Muscle of leg (tissue), 11 donors: Measurements from ENCODE around the gene STX18. TPM values are rescaled to one million over a fixed set of nuclear protein-coding genes. Genes with fewer than 3 reads are reported as not detected.

Source experiments
- DNase-seq: peaks from one replicate; pipeline ENCODE4 v3.0.0; 2013
- H3K27ac ChIP-seq: one replicate; pipeline ENCODE4 v1.5.1; 2013; ENCODE audit warnings: mild to moderate bottlenecking, low read length, control low read depth
- H3K27me3 ChIP-seq: one replicate; pipeline ENCODE4 v1.6.1; 2013; ENCODE audit warnings: low read length; ENCODE audit not compliant: control insufficient read depth, insufficient read depth
- H3K36me3 ChIP-seq: one replicate; pipeline ENCODE4 v1.6.1; 2013; ENCODE audit warnings: low read length; ENCODE audit not compliant: control insufficient read depth, insufficient read depth
- H3K4me1 ChIP-seq: one replicate; pipeline ENCODE4 v1.6.1; 2013; ENCODE audit warnings: low read length; ENCODE audit not compliant: control insufficient read depth, insufficient read depth
- H3K4me3 ChIP-seq: one replicate; pipeline ENCODE4 v1.5.1; 2013; ENCODE audit warnings: low read length, control low read depth
- H3K9me3 ChIP-seq: replicated peaks from 2 replicates; pipeline ENCODE4 v1.6.1; 2013; ENCODE audit warnings: low read depth, low read length; ENCODE audit not compliant: control insufficient read depth
- WGBS: methylation state at CpG from one replicate; pipeline ENCODE4 v1.1.5; 2013; ENCODE audit warnings: missing lambda C conversion rate; ENCODE audit not compliant: insufficient coverage; 5-methylcytosine and 5-hydroxymethylcytosine counted together
- polyA plus RNA-seq, 8 donors: library from polyadenylated mRNA; unstranded; fragments of 120-200 nt; gene quantifications; one replicate each; pipeline versions ENCODE4 v1.2.1 to v1.2.3, GENCODE V29; 2013; ENCODE audit warnings: inconsistent platforms in 1 of 8, low replicate concordance in 1 of 8; ENCODE audit not compliant: insufficient read length in 8 of 8, insufficient read depth in 1 of 8
- total RNA-seq: library from RNA; stranded (reverse); fragments of 120-200 nt; gene quantifications from one replicate; pipeline ENCODE4 v1.2.4, GENCODE V29; 2013

Gene STX18
- total and polyA plus RNA-seq, 9 donors, result 22.4 to 30.9 (median 26.7) TPM

DNA sequence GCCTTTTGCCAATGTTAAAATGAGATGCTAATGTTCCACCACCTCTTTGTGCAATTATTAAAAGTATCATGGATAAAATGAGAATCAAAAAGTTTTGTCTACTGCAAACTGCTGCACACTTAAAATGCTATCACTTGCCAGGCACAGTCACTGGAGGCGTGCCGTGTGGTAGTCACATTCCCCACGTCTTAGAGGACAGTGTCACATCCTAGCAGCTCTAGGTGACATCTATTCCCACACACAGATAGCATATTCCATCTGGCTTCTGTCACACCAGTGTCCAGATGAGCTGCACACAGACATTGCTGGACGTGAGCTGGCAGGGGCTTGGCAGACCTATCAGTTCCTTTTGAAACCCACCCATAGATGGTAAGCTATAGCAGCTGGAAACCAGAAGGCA is 107.9 kb downstream of the STX18 start:
- no peak overlapping the region for H3K27ac ChIP-seq
- peaks cover 32% of the 10 kb centered on the region for H3K36me3 ChIP-seq
- no peaks in the 10 kb centered on the region for H3K4me1 ChIP-seq
- H3K9me3 ChIP-seq, result no peaks in the 10 kb centered on the region
- H3K4me3 ChIP-seq, result no peak overlapping the region
- 97% methylated on average over 3 of the region's 4 CpGs for WGBS
- no peak for DNase-seq
- no peaks in the 10 kb centered on the region for H3K27me3 ChIP-seq

DNA sequence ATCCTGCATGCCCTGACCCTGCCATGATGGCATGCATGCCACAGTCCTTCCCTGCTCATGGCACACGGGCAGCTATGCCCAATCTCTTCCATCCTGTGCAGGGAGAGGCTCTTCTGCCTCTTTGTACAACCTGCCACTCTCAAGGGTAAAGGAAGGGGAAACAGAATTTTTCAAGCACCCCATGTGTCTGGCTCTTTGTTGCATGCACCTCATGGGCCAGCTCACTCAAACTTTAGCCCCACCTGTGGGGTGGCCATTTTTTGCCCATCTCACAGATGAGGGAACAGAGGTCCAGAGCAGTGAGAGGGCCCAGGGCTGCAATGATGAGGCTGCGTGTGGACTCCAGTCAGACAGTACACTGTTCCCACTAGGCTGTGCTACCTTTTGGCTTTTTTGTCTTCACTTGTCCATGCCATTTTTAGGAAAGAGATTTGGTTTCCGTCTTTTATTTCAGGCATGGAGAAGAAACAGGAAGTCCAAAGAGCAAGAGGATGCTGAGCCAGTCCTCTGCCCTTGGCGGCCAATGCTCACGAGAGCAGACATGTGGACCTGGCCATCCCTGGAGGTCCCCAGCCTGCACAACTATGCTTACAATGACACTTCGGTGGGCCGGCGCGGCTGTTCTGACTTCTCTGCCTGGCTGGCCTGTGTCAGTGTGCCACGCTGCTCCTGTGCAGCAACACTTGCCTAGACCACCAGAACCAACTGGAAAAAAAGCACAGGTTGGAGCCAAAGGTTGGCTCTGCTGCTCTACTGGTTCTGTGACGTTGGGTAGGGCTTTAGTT is 109.3 kb downstream of the STX18 start:
- H3K27me3 ChIP-seq, result no peaks in the 10 kb centered on the region
- 89% methylated on average over 4 of the region's 11 CpGs for WGBS
- H3K9me3 ChIP-seq, result no peaks in the 10 kb centered on the region
- DNase-seq, result no peak
- no peak overlapping the region for H3K27ac ChIP-seq
- H3K4me3 ChIP-seq, result no peak overlapping the region
- no peaks in the 10 kb centered on the region for H3K4me1 ChIP-seq
- H3K36me3 ChIP-seq, result peaks cover 32% of the 10 kb centered on the region

DNA sequence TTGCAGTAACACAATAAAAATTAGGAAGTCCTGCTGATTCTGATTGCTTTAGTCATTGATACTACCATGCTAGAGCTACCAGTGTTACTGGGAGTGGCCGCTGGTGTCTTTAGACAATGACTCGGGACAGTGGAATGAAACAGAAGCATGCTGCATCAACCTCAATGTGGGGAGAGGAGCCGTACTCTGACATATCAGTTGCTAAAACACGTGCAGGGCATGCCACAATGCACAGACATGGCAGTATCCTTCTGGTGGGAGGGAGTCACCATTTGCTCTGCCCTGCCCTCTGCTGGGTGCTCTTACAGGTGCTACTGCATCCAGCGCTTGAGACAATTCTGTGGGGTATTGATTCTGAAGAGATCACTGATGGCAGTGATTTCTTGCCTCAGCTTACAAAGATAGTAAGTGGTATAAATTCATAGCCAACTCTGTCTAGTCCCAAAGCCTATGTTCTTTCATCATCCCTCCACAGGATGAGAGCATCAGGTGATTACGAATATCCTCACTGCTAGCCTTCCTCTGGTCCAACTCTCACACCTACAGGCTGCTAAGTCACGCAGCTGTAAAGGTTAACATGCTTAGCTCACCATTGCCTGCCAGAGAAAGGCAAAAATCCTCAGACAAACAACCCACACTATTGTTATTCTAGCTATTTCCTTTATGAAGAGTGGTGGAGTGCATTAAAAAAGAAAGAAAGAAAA is 111.2 kb downstream of the STX18 start:
- H3K36me3 ChIP-seq, result peaks cover 30% of the 10 kb centered on the region

DNA sequence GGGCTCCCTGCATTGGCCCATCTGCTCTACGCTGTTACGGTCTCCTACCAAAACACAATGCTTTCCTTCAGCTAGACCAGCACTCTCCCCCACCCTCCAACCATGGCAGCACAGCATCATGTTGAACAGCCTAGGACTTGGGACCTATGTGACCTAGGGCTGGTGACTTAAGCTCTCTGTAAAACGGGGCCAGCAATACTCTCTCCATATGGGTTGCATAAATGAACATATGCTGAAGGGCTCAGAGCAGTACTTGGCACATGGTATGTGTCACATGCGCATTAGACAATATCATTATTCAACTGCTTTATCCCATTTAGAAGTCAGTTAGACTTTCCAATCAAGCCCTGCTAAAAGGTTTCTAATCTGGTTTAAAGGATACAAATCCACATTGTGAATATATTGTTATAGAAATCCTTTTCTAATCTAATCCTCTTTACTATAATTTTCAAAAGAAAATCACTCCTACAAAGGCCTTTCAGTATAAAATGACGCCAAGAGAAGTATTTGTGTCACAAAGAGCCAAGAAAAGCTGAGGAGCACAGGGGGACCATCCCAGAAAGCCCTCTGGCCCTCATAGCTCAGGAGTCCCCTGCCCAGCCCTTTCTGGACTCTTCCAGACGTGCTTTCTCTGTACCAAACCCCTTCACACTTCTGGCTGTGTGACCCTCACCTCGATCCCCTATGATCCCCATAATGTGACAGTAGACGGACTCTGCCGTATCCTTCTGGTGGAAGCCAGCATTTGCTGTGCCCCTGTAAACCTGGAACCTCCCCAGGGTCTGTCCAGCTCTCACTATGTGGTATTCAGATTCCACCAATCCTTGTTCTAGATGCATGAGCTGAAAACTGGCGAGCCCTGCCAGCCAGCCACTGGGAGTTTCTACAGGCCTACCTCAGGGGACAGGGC is 112.6 kb downstream of the STX18 start:
- H3K9me3 ChIP-seq, result no peaks in the 10 kb centered on the region
- WGBS, result 86% methylated on average over 5 of the region's 10 CpGs
- no peak overlapping the region for H3K27ac ChIP-seq
- DNase-seq, result no peak
- H3K4me1 ChIP-seq, result peaks cover 4% of the 10 kb centered on the region
- H3K27me3 ChIP-seq, result no peaks in the 10 kb centered on the region
- H3K36me3 ChIP-seq, result peaks cover 38% of the 10 kb centered on the region
- no peak overlapping the region for H3K4me3 ChIP-seq

More for the DNA sequence above, 111.2 kb downstream of the STX18 start:
- Histone ChIP-seq H3K4me3 (no peak overlapping the region), H3K4me1 (peaks cover 4% of the 10 kb centered on the region), H3K27me3 (no peaks in the 10 kb centered on the region), H3K27ac (no peak overlapping the region), H3K9me3 (no peaks in the 10 kb centered on the region)
- 41% methylated on average over 4 of the region's 7 CpGs for WGBS
- peak; percentile 33 for DNase-seq

DNA sequence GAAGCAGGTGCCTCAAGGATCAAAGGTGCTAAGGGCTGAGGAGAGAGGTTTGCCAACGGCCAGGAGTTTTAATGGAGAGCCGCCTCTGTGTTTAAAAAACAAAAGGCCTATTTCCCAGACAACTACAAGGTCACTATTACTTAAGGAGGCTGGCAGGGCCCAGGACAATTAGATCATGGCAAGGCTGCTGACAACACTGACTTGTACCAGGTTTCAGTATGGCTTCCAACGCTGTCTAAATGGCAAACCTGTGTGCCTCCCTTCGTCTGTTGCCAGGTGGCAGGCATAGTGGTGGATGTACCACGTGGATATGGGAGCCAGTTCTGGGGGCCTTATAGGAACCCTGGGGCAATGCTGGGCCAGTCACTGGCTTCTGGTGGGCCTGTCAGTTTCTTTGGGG is 114.0 kb downstream of the STX18 start:
- whole genome bisulfite sequencing, result 83% methylated on average over 4 of the region's 5 CpGs
- peaks cover 40% of the 10 kb centered on the region for H3K36me3 ChIP-seq
- DNase-seq, result no peak

DNA sequence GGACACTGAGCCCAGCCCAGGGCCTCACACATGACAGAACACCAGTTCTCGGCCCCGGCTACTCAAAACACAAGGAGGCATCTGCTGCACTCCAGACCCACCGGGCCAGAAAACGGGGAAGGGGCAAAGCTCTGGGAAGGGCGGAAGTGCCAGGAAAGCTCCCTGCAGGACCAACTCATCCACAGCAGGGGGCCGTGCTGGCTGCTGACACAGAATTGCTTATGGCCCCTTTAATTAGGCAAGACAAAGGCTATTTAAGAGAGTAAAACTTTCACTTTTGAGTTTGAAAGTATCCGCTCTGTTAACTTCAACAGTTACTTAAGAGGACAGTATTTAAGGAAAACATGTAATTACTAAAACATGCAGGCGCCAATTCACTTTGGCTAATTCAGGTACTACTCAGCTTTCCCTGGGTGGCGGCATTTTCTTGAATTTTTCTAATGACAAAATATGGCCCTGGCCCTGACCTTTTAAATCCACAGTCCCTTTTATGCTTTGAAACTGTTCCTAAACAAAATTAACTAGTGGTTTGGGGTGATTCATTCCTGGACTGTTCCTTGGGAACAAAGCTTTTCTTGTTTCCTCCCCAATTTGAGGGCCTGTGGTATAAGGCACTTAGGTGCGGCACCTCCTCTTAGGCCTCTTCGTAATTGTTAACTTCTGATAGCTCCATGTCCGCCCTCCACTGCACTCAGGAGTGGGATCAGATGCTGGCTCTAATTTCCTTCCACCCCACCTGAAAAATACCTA is 114.6 kb downstream of the STX18 start:
- peaks cover 36% of the 10 kb centered on the region for H3K36me3 ChIP-seq

More for the DNA sequence above, 114.0 kb downstream of the STX18 start:
- Histone ChIP-seq H3K27me3 (no peaks in the 10 kb centered on the region), H3K27ac (no peak overlapping the region), H3K4me3 (no peak overlapping the region), H3K9me3 (no peaks in the 10 kb centered on the region), H3K4me1 (peaks cover 4% of the 10 kb centered on the region)

DNA sequence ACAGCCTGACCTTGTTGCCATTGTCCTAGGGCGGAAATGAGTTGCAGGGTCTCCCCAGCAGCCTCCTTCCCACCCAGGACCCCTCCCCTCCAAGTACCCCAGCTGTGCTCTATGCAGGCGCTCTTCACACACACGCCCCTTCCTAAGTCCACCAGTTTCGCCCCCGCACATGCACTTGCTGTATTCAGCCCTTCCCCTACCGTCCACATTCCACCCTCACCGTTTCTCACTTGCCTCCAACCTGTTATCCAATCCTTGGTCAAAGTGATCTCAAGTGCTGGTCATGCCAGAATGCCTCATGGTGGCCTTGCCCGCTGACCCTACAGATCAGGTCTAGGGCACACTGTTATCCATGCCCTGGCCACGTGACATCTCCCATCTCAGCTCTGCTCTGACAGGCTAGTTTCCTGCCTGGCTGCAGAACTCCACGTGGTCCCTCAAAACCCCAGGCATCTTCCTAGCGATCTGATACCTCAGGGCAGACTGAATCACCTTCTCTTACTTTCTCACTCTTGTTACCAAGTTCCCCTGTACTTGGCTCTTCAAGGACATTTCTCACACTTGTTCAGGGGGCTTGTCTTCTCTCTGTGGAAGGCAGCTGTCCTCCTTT is 115.2 kb downstream of the STX18 start:
- no peak for DNase-seq
- H3K27me3 ChIP-seq, result no peaks in the 10 kb centered on the region
- H3K9me3 ChIP-seq, result no peaks in the 10 kb centered on the region
- H3K27ac ChIP-seq, result no peak overlapping the region
- 80% methylated on average over 11 of the region's 11 CpGs for WGBS
- H3K4me1 ChIP-seq, result peaks cover 4% of the 10 kb centered on the region
- peaks cover 37% of the 10 kb centered on the region for H3K36me3 ChIP-seq
- H3K4me3 ChIP-seq, result no peak overlapping the region

More for the DNA sequence above, 114.6 kb downstream of the STX18 start:
- Histone ChIP-seq H3K27me3 (no peaks in the 10 kb centered on the region), H3K4me3 (no peak overlapping the region), H3K9me3 (no peaks in the 10 kb centered on the region), H3K27ac (no peak overlapping the region), H3K4me1 (peaks cover 4% of the 10 kb centered on the region)
- no peak for DNase-seq
- WGBS, result 40% methylated on average over 4 of the region's 12 CpGs

DNA sequence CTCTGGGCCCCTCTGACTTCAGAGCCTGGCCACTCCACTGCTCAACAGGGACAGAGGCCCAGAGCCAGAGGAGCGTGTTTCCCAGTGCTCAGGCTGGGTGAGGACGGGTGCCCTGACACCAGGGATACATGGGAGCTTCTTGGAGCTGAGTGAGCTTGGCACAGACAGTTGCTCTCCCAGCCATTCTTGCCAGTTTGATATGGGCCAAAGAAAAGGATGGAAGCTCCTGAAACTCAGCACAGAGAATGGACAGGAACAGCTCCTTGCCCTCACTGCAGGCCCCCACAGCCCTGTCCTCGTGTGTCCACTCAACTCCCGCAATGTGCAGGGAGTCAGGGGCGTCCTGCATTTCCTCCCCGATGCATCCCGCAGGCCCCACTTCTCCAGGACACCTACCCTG is 116.2 kb downstream of the STX18 start:
- H3K36me3 ChIP-seq, result peaks cover 41% of the 10 kb centered on the region
- no peaks in the 10 kb centered on the region for H3K9me3 ChIP-seq
- DNase-seq, result no peak
- no peak overlapping the region for H3K4me3 ChIP-seq
- H3K27me3 ChIP-seq, result no peaks in the 10 kb centered on the region
- H3K27ac ChIP-seq, result no peak overlapping the region
- WGBS, result 83% methylated on average over 7 of the region's 7 CpGs
- peaks cover 4% of the 10 kb centered on the region for H3K4me1 ChIP-seq

DNA sequence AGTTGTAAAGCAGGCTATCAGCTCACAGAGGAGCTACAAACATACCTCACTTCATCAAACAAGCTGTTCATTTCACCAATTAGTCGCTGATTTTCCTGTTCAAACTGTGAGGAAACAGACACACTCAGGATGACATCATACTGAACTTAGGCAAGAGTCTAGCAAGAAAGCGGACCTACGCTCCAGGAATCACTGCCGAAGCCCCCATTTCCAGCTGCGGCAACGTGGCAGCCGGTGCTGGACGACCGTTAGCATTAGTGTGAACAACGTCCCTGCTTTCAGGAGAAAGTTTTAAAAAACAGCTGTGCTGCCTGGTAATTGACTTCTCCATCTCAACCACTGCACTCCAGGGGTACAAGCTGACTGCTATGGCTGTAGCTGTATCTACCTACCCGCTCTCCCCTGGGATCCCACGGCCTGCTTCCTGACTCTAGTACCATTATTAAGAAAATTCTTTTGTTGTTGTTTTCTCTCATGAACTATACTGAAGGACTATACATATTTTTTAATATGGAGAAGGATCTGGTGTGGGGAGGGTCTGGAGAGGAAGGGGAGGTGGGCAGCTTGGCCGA is 116.6 kb downstream of the STX18 start:
- Histone ChIP-seq H3K9me3 (no peaks in the 10 kb centered on the region), H3K36me3 (peaks cover 46% of the 10 kb centered on the region), H3K27me3 (no peaks in the 10 kb centered on the region), H3K27ac (no peak overlapping the region), H3K4me3 (no peak overlapping the region), H3K4me1 (peaks cover 4% of the 10 kb centered on the region)
- DNase-seq, result no peak
- WGBS, result 58% methylated on average over 11 of the region's 13 CpGs
